NT2/D1 (cell line): ENCODE data around the gene NTRK2.

Experiments
- YY1 ChIP-seq: IDR thresholded peaks from 2 replicates; pipeline ENCODE4 v1.6.1; 2011; ENCODE audit not compliant: insufficient read length, insufficient read depth
- ZNF274 ChIP-seq: IDR thresholded peaks from 2 replicates; pipeline ENCODE4 v1.6.1; 2011; ENCODE audit warnings: mild to moderate bottlenecking, low read depth, low read length

- TF ChIP-seq YY1 (no peak), ZNF274 (no peak)
These were observed 166.2 kb downstream of the NTRK2 start for GRCh38 chr9:84835745-84836144.
